C4-2B (cell line): Measurements from ENCODE around the gene LOXL1.
A peak's percentile ranks its signal among the peaks of the same experiment; 100 is the strongest.
"Not testable (repeated sequence)": the region's sequence is repeated elsewhere in the genome, so short reads cannot be mapped to it uniquely, and the experiment has no call there.

Experiments used
- H3K27ac ChIP-seq: fragments of 450-650 bp; 2 replicates; pipeline ENCODE4 v1.5.1; 2017
- ZFX ChIP-seq: fragments of 450-650 bp; IDR thresholded peaks from 2 replicates; pipeline ENCODE4 v1.6.1; 2017
- TF ChIP-seq, protein P1 (sequence below): fragments of 450-650 bp; conservative IDR thresholded peaks from 2 replicates; pipeline ENCODE4 v1.5.1; 2017; ENCODE audit warnings: mild to moderate bottlenecking

LOXL1 gene

DNA sequence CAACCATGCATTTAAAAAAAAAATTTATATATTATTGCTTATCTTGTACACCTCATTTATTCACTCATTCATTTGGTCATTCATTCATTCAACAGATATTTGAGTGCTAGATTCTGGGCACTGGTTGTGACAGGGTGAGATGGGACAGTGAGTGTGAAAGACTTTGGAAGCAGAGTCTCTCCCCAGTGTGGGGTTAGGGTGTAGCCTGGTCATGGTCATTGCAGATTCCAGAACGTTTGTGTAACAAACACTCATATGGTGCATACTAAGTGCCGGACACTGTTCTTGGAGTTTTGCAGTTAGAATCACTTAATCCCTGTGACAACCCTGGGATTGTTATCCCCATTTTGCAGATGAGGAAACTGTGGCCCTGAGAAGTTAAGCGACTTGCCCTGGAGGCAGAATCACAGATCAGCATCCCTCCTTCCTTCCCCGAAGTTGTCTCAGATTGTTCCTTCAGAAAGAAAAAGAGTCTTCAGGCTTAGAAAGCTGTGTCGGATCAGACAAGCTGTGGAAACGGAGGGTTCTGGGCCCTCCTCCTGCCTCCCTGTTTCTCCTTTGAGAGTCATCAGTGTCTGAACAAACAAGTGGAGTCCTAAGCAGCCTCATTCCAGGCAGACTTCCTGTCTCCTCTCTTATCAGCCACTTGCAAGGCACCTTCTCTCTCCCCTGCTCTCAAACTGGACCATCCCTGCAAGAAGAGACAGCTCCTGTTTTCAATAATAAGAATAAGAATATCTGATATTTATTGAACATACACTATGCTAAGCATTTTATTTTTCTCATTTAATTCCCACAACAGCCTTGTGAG lies 6.3 kb downstream of the LOXL1 start:
- no peak for TF ChIP-seq ZFX
- TF ChIP-seq, protein P1, sequence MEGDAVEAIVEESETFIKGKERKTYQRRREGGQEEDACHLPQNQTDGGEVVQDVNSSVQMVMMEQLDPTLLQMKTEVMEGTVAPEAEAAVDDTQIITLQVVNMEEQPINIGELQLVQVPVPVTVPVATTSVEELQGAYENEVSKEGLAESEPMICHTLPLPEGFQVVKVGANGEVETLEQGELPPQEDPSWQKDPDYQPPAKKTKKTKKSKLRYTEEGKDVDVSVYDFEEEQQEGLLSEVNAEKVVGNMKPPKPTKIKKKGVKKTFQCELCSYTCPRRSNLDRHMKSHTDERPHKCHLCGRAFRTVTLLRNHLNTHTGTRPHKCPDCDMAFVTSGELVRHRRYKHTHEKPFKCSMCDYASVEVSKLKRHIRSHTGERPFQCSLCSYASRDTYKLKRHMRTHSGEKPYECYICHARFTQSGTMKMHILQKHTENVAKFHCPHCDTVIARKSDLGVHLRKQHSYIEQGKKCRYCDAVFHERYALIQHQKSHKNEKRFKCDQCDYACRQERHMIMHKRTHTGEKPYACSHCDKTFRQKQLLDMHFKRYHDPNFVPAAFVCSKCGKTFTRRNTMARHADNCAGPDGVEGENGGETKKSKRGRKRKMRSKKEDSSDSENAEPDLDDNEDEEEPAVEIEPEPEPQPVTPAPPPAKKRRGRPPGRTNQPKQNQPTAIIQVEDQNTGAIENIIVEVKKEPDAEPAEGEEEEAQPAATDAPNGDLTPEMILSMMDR: no peak
- no peak overlapping the region for H3K27ac ChIP-seq

DNA sequence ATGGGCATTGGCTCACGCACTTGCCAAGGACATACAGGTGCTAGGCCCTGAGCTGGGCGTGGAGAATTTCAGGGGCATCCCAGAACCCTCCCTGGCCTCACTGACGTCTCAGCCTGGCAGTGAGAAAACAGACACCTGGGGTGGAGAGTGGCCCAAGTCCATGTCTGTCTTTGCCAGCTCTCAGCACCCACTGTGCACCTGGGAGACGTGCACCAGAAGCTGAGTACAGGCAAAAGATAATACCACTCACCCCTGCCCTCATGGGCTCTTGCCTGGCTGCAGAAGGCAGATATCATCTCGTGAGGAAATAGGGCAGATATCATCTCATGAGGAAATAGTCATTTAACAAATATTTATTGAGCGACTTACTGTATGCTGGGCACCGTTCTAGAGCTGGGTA lies 8.0 kb downstream of the LOXL1 start:
- peak overlapping the region; percentile 66 for H3K27ac ChIP-seq
- TF ChIP-seq, protein P1: no peak
- no peak for TF ChIP-seq ZFX

DNA sequence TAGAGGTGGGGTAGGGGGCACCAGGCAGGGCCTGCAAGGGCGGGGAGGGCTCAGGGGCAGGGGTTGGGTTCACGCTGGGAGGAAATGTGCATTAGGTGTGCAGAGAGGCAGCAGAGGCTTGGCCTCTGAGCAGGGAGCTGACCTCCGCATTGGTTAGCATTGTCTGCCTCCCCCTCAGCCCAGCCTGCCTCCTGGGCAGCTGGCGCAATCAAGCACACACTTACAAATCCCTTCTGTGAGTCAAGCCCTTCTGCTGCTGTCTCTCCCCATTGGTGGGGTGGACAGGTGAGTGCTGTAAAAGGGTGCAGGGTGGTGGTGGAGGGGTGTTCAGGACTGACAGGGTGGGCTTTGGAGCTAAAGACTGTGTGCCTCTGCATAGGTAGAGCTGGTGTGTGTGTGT lies 9.3 kb downstream of the LOXL1 start:
- TF ChIP-seq, protein P1: no peak
- TF ChIP-seq ZFX: no peak
- H3K27ac ChIP-seq: peak overlapping the region; percentile 66

DNA sequence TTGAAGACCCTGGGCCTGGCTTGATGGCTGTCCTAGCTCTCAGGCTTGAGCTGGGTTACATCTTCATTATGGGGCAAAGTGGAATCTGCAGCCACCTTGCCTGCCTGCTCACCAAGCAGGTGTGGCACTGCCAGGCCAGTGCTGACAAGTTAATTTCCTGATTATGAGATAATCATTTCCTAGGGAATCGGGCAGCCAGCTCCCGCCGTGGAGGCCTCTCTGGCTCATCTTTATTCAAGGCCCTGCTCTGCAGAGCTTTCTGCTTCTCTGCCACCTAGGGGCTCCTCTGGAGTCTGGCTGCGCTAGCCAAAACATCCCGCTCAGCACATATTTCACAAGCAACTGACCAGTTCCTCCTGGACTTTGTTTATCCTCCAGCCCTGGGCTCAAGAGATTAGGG lies 9.9 kb downstream of the LOXL1 start:
- peak overlapping the region; percentile 66 for H3K27ac ChIP-seq
- TF ChIP-seq ZFX: no peak
- TF ChIP-seq, protein P1: no peak

DNA sequence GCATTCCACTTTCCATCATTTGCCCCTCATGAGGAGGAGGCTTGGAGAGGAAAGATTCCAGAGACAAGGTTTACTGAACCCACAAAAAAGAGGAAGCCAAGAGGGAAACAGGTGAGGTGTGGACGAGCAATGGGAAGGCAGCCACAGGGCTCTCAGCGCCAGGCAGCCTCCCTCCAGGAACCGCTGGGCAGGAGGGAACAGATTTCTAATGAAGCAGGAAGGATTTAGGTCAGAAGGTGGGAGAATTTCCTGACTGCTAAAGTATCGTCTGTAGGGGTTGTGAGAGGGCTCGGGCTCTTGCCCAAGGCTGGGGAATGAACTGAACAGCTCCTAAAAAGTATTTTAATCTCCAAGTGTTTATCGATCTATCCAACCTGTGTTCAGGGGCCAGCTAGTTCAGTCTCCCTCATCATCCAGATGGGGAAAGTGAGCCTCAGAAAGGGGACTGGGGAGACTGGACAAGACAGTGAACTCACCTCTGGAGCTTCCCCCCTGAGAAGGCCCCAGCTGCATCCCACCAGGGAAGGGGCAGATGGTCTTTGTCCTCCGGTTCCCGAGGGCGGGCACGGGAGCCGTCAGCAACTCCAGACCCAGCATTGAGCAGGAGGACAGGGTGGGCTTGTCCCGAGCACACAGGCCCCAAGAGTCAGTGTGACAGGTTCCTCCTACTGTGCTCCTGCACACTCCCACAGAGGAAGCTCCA lies 10.5 kb downstream of the LOXL1 start:
- H3K27ac ChIP-seq: peak overlapping the region; percentile 66
- no peak for TF ChIP-seq ZFX
- TF ChIP-seq, protein P1: no peak

DNA sequence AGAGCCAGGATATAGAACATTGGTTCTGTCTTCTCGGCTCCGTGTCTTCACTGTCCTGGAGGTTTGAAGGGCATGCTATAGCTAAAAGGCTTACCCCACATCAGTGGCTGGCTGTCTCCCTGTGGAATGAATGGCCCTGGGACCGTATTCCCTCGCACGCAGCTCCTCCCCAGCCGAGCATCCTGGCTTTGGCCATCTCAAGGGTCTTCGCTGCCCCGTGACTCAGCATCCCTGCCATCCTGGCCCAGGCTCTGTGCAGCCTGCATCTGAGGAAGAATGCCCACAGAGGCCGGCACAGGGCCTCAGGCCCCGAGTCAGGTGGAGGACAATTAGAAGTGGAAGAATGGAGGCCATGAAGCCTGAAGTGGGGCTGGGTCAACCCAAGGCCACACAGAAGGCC lies 11.0 kb downstream of the LOXL1 start:
- H3K27ac ChIP-seq: no peak overlapping the region; the same call in 1 of the 2 replicates
- TF ChIP-seq ZFX: no peak
- TF ChIP-seq, protein P1: no peak

DNA sequence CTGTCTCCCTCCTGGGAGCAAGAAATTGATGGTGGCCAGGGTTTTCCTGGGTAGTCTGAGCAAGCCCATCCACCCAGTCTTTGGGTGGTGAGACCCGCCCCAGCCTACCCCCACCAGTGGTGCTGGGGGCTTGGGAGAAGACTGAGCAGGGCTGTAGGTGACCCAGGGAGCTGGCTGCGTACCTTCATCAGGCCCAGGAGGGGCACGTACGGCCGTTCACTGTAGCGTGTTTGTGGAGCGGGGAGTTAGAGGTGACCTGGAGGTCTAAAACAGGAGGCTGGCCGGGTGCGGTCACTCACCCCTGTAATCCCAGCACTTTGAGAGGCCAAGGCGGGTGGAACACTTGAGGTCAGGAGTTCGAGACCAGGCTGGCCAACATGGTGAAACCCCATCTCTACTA lies 11.5 kb downstream of the LOXL1 start:
- H3K27ac ChIP-seq: no peak overlapping the region
- TF ChIP-seq, protein P1: no peak
- TF ChIP-seq ZFX: no peak

DNA sequence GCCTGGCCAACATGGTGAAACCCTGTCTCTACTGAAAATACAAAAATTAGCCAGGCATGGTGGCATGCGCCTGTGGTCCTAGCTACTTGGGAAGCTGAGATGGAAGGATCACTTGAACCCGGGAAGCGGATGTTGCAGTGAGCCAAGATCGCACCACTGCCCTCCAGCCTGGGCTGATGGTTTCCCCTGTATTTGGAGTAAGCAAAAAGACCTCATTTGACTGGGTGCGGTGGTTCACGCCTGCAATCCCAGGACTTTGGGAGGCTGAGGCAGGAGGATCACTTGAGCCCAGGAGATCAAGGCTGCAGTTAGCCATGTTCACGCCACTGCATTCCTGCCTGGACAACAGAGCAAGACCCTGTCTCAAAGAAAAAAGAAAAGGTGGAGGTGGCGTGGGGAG lies 12.3 kb downstream of the LOXL1 start:
- not testable (repeated sequence) for H3K27ac ChIP-seq
